OCI-LY3 (cell line): ENCODE measurements around the gene TUB.

Source experiments
- EZH2phosphoT487 ChIP-seq: fragments of 200-600 bp; shearing (Covaris generic); IDR thresholded peaks from 2 replicates; pipeline ENCODE4 v1.6.1; 2018; ENCODE audit warnings: antibody characterized with exemption, mixed run types, low read depth
- TF ChIP-seq, protein P1 (sequence below): fragments of 200-600, 300-600 bp; sonication (generic); IDR thresholded peaks from 2 replicates; pipeline ENCODE4 v1.5.1; 2014; ENCODE audit warnings: antibody characterized with exemption, low read length, low read depth

DNA sequence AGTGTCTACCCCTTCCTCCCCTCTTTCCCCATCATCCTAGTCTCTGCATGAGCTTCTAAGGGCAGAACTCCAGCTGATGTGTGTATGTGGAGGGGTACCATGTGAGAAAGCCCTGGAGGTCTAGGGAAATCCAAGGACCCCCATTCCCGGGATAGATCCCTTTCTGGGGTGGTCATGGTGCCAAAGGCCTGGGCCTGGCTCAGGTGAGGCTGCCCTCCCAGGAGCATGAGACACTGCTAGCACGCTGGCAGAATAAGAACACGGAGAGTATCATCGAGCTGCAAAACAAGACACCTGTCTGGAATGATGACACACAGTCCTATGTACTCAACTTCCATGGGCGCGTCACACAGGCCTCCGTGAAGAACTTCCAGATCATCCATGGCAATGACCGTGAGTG, 19.6 kb downstream of the TUB start:
- TF ChIP-seq, protein P1, sequence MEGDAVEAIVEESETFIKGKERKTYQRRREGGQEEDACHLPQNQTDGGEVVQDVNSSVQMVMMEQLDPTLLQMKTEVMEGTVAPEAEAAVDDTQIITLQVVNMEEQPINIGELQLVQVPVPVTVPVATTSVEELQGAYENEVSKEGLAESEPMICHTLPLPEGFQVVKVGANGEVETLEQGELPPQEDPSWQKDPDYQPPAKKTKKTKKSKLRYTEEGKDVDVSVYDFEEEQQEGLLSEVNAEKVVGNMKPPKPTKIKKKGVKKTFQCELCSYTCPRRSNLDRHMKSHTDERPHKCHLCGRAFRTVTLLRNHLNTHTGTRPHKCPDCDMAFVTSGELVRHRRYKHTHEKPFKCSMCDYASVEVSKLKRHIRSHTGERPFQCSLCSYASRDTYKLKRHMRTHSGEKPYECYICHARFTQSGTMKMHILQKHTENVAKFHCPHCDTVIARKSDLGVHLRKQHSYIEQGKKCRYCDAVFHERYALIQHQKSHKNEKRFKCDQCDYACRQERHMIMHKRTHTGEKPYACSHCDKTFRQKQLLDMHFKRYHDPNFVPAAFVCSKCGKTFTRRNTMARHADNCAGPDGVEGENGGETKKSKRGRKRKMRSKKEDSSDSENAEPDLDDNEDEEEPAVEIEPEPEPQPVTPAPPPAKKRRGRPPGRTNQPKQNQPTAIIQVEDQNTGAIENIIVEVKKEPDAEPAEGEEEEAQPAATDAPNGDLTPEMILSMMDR: no peak
- no peak for TF ChIP-seq EZH2phosphoT487
